Prostate gland (tissue), 2 donors: ENCODE results near the gene ZNF345.

ENCODE experiments used
- POLR2A ChIP-seq: fragments of 450-650 bp; IDR thresholded peaks from one replicate; pipeline ENCODE4 v1.6.1; 2016; ENCODE audit warnings: antibody characterized with exemption, mild to moderate bottlenecking
- TF ChIP-seq, protein P1 (sequence below), 4 experiments: fragments of 200-600 bp in 2 of 4; fragments of 450-650 bp in 2 of 4; sonication (generic) in 2 of 4; IDR thresholded peaks; 1 replicate in 3 of 4; 2 replicates in 1 of 4; pipeline ENCODE4 v1.5.1; 2016 to 2019; ENCODE audit warnings: antibody characterized with exemption in 4 of 4, mild to moderate bottlenecking in 2 of 4, moderate library complexity in 2 of 4

DNA sequence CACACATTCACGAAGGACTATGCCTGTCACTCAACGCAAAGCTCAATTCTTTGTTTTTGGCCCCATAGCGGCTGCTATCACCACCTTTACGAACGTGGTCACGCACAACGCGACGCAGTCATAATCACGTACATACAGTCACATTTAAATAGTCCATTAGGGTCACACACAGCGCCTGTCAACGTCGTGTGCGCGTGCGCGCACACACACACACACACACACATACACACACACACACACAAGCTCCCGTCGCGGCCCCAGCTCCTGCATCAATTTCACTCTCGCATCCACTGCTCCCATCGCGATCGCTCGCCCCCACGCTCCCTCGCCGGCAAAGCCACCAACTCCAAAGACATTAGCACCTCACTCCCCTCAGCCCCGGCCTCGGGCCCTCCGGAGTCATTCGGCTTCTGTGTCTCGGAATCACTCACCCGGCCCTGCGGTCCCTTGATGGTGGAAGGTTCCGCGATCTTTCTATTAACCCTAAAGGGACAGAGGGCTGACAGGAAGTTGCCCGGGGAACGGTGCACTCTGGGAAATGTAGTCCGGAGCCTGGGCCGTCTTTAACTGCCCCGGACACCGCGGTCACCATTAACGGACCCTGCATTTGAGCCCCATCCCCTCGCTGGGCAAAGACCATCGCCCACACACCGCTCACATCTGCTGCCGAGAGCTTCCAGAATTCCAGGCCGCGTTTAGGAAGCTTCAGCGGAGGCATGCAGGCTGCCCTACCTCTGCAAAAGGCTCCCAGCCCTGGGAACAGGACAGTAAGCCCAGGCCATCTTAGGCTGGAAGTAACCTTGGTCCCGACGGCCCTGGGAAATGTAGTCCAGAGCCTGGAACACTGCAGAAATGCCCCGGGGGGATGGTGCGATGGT lies 12.5 kb upstream of the ZNF345 start, which contains the start of gene ZNF790:
- TF ChIP-seq, protein P1, sequence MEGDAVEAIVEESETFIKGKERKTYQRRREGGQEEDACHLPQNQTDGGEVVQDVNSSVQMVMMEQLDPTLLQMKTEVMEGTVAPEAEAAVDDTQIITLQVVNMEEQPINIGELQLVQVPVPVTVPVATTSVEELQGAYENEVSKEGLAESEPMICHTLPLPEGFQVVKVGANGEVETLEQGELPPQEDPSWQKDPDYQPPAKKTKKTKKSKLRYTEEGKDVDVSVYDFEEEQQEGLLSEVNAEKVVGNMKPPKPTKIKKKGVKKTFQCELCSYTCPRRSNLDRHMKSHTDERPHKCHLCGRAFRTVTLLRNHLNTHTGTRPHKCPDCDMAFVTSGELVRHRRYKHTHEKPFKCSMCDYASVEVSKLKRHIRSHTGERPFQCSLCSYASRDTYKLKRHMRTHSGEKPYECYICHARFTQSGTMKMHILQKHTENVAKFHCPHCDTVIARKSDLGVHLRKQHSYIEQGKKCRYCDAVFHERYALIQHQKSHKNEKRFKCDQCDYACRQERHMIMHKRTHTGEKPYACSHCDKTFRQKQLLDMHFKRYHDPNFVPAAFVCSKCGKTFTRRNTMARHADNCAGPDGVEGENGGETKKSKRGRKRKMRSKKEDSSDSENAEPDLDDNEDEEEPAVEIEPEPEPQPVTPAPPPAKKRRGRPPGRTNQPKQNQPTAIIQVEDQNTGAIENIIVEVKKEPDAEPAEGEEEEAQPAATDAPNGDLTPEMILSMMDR (IDR thresholded peaks at IDR 0.05) = no peak
- peak; percentile 12 for TF ChIP-seq POLR2A
